Measurements from ENCODE around the gene ZNF664.

The ZNF664 gene

DNA sequence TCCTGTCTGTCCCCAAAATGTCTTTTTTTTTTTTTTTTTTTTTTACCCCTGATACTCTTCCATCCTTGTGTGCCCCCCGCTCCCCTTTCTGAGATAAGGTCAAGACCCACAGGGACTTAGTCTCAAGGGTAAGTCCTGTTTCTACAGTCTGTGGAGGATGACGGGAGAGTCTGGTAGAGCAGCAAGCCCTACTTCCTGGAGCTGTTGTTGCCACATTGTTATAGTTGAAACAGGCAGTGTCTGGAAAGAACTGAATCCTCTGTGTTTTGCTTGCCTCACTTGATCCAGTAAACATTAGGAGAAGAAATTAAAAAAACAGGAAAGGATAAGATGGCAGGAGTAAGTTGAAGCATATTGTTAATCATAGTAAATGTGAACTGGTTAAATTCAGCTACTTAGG, 45.5 kb downstream of the ZNF664 start:
- H3K27ac ChIP-seq: peak overlapping the region; percentile 60
- H3K36me3 ChIP-seq: peaks cover 24% of the 10 kb centered on the region
- H4K20me1 ChIP-seq: no peaks in the 10 kb centered on the region
- H3K4me1 ChIP-seq: peaks cover 54% of the 10 kb centered on the region
- peak overlapping the region; percentile 66 for H3K4me2 ChIP-seq
- peak overlapping the region; percentile 40; the same call in 1 of the 2 replicates for H3K9ac ChIP-seq
- TF ChIP-seq Cebpa-rat (IDR thresholded peaks at IDR 0.05): no peak
- H3K9me3 ChIP-seq: no peaks in the 10 kb centered on the region
- H3K4me3 ChIP-seq: no peak overlapping the region
- H3K27me3 ChIP-seq: no peaks in the 10 kb centered on the region

DNA sequence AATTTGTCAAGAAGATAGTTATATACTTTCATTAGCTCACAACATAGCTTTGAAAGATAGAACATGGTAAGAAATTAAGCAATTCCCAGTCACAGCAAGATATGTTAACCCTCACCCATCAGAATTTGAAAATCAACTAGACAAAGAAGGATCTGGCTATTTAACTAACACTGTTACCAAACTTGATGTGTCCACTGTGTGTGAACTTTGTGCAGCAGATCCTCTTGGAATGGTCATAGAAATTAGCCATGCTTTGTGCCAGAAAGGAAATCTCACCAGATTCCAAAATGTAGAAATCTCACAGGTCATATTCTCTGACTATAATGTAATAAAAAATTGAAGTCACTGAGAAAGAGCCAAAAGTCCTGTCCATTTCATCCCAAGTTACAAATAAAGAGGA, 46.1 kb downstream of the ZNF664 start:
- Histone ChIP-seq H4K20me1 (no peaks in the 10 kb centered on the region), H3K27ac (peak overlapping the region; percentile 60; the same call in 1 of the 2 replicates), H3K36me3 (peaks cover 19% of the 10 kb centered on the region), H3K27me3 (no peaks in the 10 kb centered on the region), H3K4me3 (no peak overlapping the region), H3K4me1 (peaks cover 60% of the 10 kb centered on the region), H3K4me2 (peak overlapping the region; percentile 66), H3K9me3 (no peaks in the 10 kb centered on the region), H3K9ac (no peak overlapping the region)
- no peak for TF ChIP-seq Cebpa-rat (IDR thresholded peaks at IDR 0.05)

DNA sequence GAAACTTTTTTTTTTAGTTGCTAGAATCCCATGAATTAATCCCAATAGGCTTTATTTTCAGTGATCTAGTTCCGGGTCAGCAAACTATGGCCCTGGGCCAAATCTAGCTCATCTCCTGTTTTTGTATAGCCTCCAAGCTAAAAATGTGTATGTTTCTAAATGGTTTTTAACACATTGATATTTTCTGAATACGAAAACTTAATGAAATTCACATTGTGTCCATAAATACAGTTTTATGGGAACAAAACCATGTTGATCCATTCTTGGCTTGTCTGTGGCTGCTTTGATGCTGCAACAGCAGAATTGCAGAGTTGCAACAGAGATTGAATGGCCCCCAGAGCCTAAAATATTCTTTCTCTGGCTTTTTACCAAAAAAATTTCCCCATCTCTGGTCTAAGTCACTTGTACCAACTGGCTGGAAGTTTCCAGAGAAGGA, 47.5 kb downstream of the ZNF664 start:
- H3K9me3 ChIP-seq: no peaks in the 10 kb centered on the region
- no peaks in the 10 kb centered on the region for H3K27me3 ChIP-seq
- peak overlapping the region; percentile 55 for H3K4me2 ChIP-seq
- H3K36me3 ChIP-seq: peaks cover 7% of the 10 kb centered on the region
- H3K9ac ChIP-seq: no peak overlapping the region
- no peak overlapping the region for H3K27ac ChIP-seq
- peaks cover 6% of the 10 kb centered on the region for H4K20me1 ChIP-seq
- H3K4me3 ChIP-seq: no peak overlapping the region
- no peak for TF ChIP-seq Cebpa-rat (IDR thresholded peaks at IDR 0.05)
- H3K4me1 ChIP-seq: peaks cover 74% of the 10 kb centered on the region

DNA sequence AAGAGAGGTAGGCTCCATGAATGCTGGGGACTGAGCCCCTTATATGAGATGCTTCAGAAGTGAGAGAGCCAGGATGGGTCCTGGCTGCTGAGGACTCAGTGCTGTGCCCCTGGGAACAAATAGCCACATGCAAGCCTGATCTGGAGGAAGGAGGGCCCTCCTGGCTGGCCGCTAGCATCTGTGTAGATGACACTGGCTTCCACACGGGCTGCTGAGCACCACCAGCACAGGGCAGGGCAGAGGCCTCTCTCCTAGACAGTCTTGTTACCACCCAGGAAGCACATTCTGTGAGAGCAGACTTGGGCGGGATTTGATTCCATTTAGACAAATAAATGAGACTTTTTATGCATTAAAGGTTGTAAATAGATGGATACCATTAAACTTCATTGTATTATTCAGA, 48.0 kb downstream of the ZNF664 start:
- Histone ChIP-seq H3K9ac (no peak overlapping the region), H3K27ac (no peak overlapping the region), H3K4me3 (no peak overlapping the region), H3K27me3 (no peaks in the 10 kb centered on the region), H3K4me1 (peaks cover 79% of the 10 kb centered on the region), H3K9me3 (no peaks in the 10 kb centered on the region), H3K36me3 (0 out of 2 replicates have a peak, but pooled peaks cover 2% of the 10 kb centered on the region), H4K20me1 (peaks cover 6% of the 10 kb centered on the region), H3K4me2 (peak overlapping the region; percentile 55)
- no peak for TF ChIP-seq Cebpa-rat (IDR thresholded peaks at IDR 0.05)

DNA sequence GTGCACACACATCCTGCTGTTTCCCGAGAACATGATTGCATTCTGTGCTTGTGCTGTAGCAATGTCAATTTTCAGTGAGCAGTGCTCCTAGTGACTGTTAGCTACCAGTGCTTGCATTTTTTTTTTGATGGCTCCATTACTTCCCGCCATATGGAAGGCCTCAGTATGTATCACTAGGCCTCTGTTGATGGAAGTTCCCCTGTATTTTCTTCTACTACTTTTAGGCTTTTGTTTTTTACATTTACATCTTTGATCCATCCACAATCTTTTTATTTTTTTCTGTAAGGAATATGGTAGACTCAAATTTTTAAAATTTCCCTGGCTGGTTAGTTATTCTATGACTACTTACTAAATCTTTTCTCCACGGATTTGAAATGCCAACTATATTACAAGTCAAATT, 49.1 kb downstream of the ZNF664 start:
- Histone ChIP-seq H3K36me3 (no peaks in the 10 kb centered on the region), H3K27me3 (no peaks in the 10 kb centered on the region), H4K20me1 (peaks cover 6% of the 10 kb centered on the region), H3K4me3 (no peak overlapping the region), H3K4me1 (peaks cover 90% of the 10 kb centered on the region), H3K9ac (no peak overlapping the region), H3K27ac (no peak overlapping the region), H3K4me2 (peak overlapping the region; percentile 15; the same call in 1 of the 2 replicates), H3K9me3 (no peaks in the 10 kb centered on the region)
- no peak for TF ChIP-seq Cebpa-rat (IDR thresholded peaks at IDR 0.05)

DNA sequence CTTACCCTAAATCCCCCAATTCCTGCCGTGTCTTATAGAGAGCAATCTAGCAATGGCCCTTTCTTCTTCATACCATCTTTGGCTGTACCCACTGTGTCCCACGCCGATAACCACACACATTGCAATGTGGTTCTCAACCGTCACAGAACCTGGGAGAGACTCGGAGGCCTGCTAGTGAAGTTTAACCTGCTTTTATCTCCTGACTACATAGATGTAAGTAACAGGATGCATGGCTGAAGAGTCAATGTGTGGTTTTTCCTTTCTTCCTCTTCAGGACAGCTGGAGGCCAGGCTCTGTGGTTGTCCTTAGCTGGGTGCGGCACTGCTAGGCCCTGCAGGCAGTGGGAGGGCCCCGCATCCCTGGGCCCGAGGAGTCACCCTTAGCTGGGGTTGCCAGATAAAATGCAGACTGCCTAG, 51.3 kb downstream of the ZNF664 start:
- Histone ChIP-seq H3K36me3 (no peaks in the 10 kb centered on the region), H3K9ac (peak overlapping the region; percentile 38; the same call in 1 of the 2 replicates), H3K27me3 (no peaks in the 10 kb centered on the region), H3K4me1 (peaks cover 90% of the 10 kb centered on the region), H3K27ac (peak overlapping the region; percentile 75), H4K20me1 (peaks cover 6% of the 10 kb centered on the region), H3K4me3 (no peak overlapping the region), H3K4me2 (peak overlapping the region; percentile 84), H3K9me3 (no peaks in the 10 kb centered on the region)
- TF ChIP-seq Cebpa-rat (IDR thresholded peaks at IDR 0.05): no peak

DNA sequence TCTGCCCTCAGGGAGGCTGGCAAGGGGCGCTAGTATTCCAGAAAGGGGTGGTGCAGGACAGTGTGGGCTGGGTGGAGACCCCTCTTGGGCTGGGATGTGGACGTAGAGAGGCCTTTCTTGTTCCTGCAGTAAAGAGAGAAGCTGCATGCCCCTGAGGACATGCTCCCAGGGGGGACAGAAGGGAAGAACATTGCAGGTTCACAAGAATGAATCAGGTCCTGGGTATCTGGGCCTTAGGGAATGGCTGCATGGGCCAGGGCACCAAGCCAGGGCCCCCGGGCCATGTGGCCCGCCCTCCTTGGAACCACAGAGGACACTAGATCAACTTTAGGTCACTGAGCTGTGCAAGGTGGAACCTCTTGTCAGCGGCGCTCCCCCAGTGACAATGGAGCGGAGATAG, 51.8 kb downstream of the ZNF664 start:
- H3K9ac ChIP-seq: peak overlapping the region; percentile 38; the same call in 1 of the 2 replicates
- no peak for TF ChIP-seq Cebpa-rat (IDR thresholded peaks at IDR 0.05)
- no peaks in the 10 kb centered on the region for H3K9me3 ChIP-seq
- H3K4me2 ChIP-seq: peak overlapping the region; percentile 84
- peak overlapping the region; percentile 16; the same call in 1 of the 2 replicates for H3K4me3 ChIP-seq
- peaks cover 85% of the 10 kb centered on the region for H3K4me1 ChIP-seq
- peak overlapping the region; percentile 75; the same call in 1 of the 2 replicates for H3K27ac ChIP-seq
- peaks cover 6% of the 10 kb centered on the region for H4K20me1 ChIP-seq
- no peaks in the 10 kb centered on the region for H3K36me3 ChIP-seq
- H3K27me3 ChIP-seq: no peaks in the 10 kb centered on the region

DNA sequence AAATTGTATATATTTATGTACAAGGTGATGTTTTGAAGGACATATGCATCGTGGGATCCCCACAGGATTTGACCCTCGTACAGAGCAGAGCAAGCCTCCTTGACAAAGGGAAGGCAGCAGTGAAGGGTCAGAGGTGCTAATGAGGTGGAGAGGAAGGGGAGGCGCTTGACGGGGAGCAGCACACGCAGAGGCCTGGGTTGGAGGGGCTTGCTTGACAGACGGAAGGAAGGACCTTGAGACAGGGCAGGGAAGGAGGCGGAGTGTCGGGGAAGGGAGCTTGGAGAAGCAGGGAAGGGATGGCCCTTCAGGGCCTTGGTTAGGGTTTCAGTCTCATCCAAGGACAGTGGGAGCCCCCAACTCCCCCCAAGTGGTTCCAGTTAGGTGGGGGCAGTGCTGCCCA, 52.6 kb downstream of the ZNF664 start:
- no peak overlapping the region for H3K9ac ChIP-seq
- peaks cover 76% of the 10 kb centered on the region for H3K4me1 ChIP-seq
- H3K27ac ChIP-seq: no peak overlapping the region
- H3K4me2 ChIP-seq: peak overlapping the region; percentile 84
- H4K20me1 ChIP-seq: peaks cover 6% of the 10 kb centered on the region
- H3K27me3 ChIP-seq: no peaks in the 10 kb centered on the region
- H3K36me3 ChIP-seq: no peaks in the 10 kb centered on the region
- TF ChIP-seq Cebpa-rat (IDR thresholded peaks at IDR 0.05): no peak
- H3K4me3 ChIP-seq: no peak overlapping the region
- H3K9me3 ChIP-seq: no peaks in the 10 kb centered on the region

DNA sequence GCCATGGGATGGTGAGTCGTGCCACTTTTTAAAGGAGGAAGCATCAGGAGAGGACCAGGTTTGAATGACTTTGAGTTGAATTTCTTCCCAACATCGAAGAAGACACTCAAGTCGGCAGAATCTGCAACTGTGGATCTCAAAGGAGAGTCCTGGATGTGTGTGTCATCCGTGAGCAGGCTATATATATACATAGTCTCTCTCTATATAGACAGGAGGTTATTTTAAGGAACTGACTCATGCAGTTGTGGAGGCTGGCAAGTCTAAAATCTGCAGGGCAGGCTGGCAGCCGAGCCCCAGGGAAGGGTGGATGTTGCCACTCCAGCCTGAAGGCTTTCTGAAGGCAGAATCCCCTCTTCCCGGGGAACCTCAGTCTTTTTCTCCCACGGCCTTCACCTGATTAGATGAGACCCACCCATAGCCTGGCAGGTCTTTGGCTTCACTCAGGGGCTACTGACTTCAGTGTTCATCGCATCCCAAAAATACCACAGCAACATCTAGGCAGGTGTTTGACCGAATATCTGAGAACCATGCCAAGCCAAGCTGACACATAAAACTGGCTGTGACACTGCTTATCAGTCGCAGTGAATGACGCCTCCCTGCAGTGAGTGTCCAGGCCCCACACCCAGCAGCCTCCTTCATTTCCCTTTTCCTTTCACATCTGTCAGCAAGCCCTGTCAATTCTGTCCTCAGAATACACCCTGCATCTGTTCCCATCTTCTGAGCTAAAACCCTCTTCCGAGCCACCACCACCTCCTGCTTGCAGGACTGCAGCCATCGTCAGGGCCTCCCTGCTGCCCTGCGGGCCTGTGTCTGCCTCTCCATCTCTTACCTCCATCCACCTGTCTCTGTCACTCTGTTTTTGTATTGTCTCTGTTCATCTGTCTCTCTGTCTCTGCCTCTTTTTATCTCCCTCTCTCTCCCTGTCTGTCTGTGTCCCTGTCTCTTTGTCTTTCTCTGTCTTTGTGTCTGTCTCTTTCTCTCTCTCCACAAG, 54.0 kb downstream of the ZNF664 start:
- no peaks in the 10 kb centered on the region for H3K27me3 ChIP-seq
- H3K36me3 ChIP-seq: no peaks in the 10 kb centered on the region
- H3K9ac ChIP-seq: no peak overlapping the region
- no peaks in the 10 kb centered on the region for H3K9me3 ChIP-seq
- H3K4me2 ChIP-seq: peak overlapping the region; percentile 84
- H3K4me3 ChIP-seq: no peak overlapping the region
- H3K27ac ChIP-seq: peak overlapping the region; percentile 36; the same call in 1 of the 2 replicates
- H4K20me1 ChIP-seq: peaks cover 6% of the 10 kb centered on the region
- TF ChIP-seq Cebpa-rat (IDR thresholded peaks at IDR 0.05): no peak
- H3K4me1 ChIP-seq: peaks cover 62% of the 10 kb centered on the region
